Lung (tissue), 12 donors: Measurements from ENCODE around the gene KCNJ4. TPM values are rescaled to one million over a fixed set of nuclear protein-coding genes. Genes with fewer than 3 reads are reported as not detected.
"Not testable (repeated sequence)": the region's sequence is repeated elsewhere in the genome, so short reads cannot be mapped to it uniquely, and the experiment has no call there.

Experiments used
- ATAC-seq: fragments of 200-7000 bp; cut with Tn5 transposase; one replicate; pipeline ENCODE4 v1.9.1; 2020; ENCODE audit warnings: moderate number of reproducible peaks; ENCODE audit not compliant: insufficient read depth, low FRiP score
- DNase-seq, 3 donors: peaks; one replicate each; pipeline ENCODE4 v3.0.0-alpha.2; 2013 to 2017
- H3K27ac ChIP-seq, 2 donors: one replicate each; pipeline ENCODE4 v1.5.1; 2013; ENCODE audit warnings: mild to moderate bottlenecking in 2 of 2, moderate library complexity in 2 of 2, control low read depth in 1 of 2, inconsistent platforms in 1 of 2, low read depth in 1 of 2, low read length in 1 of 2
- H3K27me3 ChIP-seq, 3 donors: one replicate each; pipeline ENCODE4 v1.5.1; 2013; ENCODE audit warnings: low read length in 2 of 3; ENCODE audit not compliant: control insufficient read depth in 3 of 3, insufficient read depth in 3 of 3
- H3K36me3 ChIP-seq, 4 donors: one replicate each; pipeline ENCODE4 v1.5.1; 2013; ENCODE audit warnings: low read length in 4 of 4, mild to moderate bottlenecking in 1 of 4, moderate library complexity in 1 of 4; ENCODE audit not compliant: control insufficient read depth in 4 of 4, insufficient read depth in 4 of 4
- H3K4me1 ChIP-seq, 5 donors: one replicate each; pipeline ENCODE4 v1.5.1; 2013; ENCODE audit warnings: low read length in 5 of 5, mild to moderate bottlenecking in 2 of 5, moderate library complexity in 1 of 5; ENCODE audit not compliant: control insufficient read depth in 5 of 5, insufficient read depth in 5 of 5
- H3K4me3 ChIP-seq: one replicate; pipeline ENCODE4 v1.5.1; 2013; ENCODE audit warnings: mild to moderate bottlenecking, control low read depth, moderate library complexity
- H3K9ac ChIP-seq, 2 donors: one replicate each; pipeline ENCODE4 v1.5.1; 2013; ENCODE audit warnings: low read length in 2 of 2, control low read depth in 1 of 2; ENCODE audit not compliant: insufficient read depth in 1 of 2
- H3K9me3 ChIP-seq, 4 donors: one replicate each; pipeline ENCODE4 v1.5.1; 2013; ENCODE audit warnings: low read length in 3 of 4, mild to moderate bottlenecking in 1 of 4, moderate library complexity in 1 of 4; ENCODE audit not compliant: control insufficient read depth in 4 of 4, insufficient read depth in 3 of 4
- CTCF ChIP-seq: IDR thresholded peaks from 2 replicates; pipeline ENCODE4 v1.5.1; 2012; ENCODE audit warnings: mild to moderate bottlenecking; ENCODE audit errors: control extremely low read depth, extremely low read depth
- WGBS, 2 donors: extraction: QIAGEN DNeasy Blood & Tissue Kit; methylation state at CpG; one replicate each; pipeline ENCODE4 v1.1.7; 2013; 5-methylcytosine and 5-hydroxymethylcytosine counted together
- polyA plus RNA-seq, 2 donors: library from polyadenylated mRNA; stranded (reverse); fragments of 200-250 nt; gene quantifications; one replicate each; pipeline ENCODE4 v1.2.1, GENCODE V29; 2013
- total RNA-seq, 2 donors: library from RNA; depleted of rRNA in 1 of 2; stranded (reverse); fragments of >200 nt in 1 of 2; gene quantifications; one replicate each; pipeline ENCODE4 v1.2.1, GENCODE V29; 2014 to 2021
- donor health status: control.
- donor health status: control.
- donor health status: Bipolar disorder and iron deficiency.
- donor health status: healthy.
- donor health status: DM: yes; HTN: yes; CAD: no.

KCNJ4 gene
- total and polyA plus RNA-seq, 4 donors = not detected

GRCh38 chr22:38389428-38389818 lies 65.6 kb downstream of the KCNJ4 start:
- H3K4me1 ChIP-seq, H3K9me3 ChIP-seq, H3K4me3 ChIP-seq, H3K36me3 ChIP-seq, ATAC-seq, H3K27ac ChIP-seq, H3K9ac ChIP-seq, H3K27me3 ChIP-seq, DNase-seq: not testable (repeated sequence)
- 65 to 74% methylated on average over 4 of the region's 4 CpGs for WGBS, 2 donors

- not testable (repeated sequence) for H3K36me3 ChIP-seq, ATAC-seq, H3K9me3 ChIP-seq, H3K27me3 ChIP-seq, H3K27ac ChIP-seq, H3K4me3 ChIP-seq, H3K9ac ChIP-seq, H3K4me1 ChIP-seq
- peak in 2 of 3 donors; percentile 45 to 58 for DNase-seq
- WGBS, 2 donors = 79 to 85% methylated on average over 6 of the region's 6 CpGs
These were observed 66.2 kb downstream of the KCNJ4 start for GRCh38 chr22:38388506-38389427.

- DNase-seq = peak in 1 of 3 donors; percentile 12
- H3K36me3 ChIP-seq, H3K4me3 ChIP-seq, ATAC-seq, H3K9me3 ChIP-seq, H3K9ac ChIP-seq, H3K4me1 ChIP-seq, H3K27me3 ChIP-seq: not testable (repeated sequence)
- peak overlapping the region in 1 of 2 donors; percentile 66 for H3K27ac ChIP-seq
- 40 to 59% methylated on average over 5 of the region's 5 CpGs for WGBS, 2 donors
These were observed 68.1 kb downstream of the KCNJ4 start for GRCh38 chr22:38386918-38387317.

GRCh38 chr22:38383417-38383816 lies 71.6 kb downstream of the KCNJ4 start:
- no peak for TF ChIP-seq CTCF
- H3K27me3 ChIP-seq = no peaks in the 10 kb centered on the region

GRCh38 chr22:38381371-38381770 lies 73.6 kb downstream of the KCNJ4 start:
- not testable (repeated sequence) for H3K27me3 ChIP-seq, DNase-seq, H3K36me3 ChIP-seq, ATAC-seq, H3K4me3 ChIP-seq, H3K27ac ChIP-seq, H3K9ac ChIP-seq, H3K4me1 ChIP-seq, H3K9me3 ChIP-seq
- WGBS, 2 donors = 65 to 72% methylated on average over 3 of the region's 3 CpGs

More at GRCh38 chr22:38383417-38383816, 71.6 kb downstream of the KCNJ4 start:
- no peak overlapping the region for H3K27ac ChIP-seq
- H3K4me1 ChIP-seq = peaks cover 0 to 5% (median 2%) of the 10 kb centered on the region in 5 donors
- H3K9ac ChIP-seq = peak overlapping the region in 1 of 2 donors; percentile 1
- H3K36me3 ChIP-seq = peaks cover 0 to 4% (median 1%) of the 10 kb centered on the region in 4 donors
- no peak overlapping the region for H3K4me3 ChIP-seq
- WGBS, 2 donors = 88 to 89% methylated on average over 2 of the region's 2 CpGs
- peak in 2 of 3 donors; percentile 22 to 25 for DNase-seq
- H3K9me3 ChIP-seq = no peaks in the 10 kb centered on the region
- no peak for ATAC-seq

Other genes starting within 250 kb of the KCNJ4 start
- 10 to 100 TPM; 39.9 to 82.4 TPM for gene TMEM184B, start 182.2 kb downstream of the KCNJ4 start, total RNA-seq
- 10 to 100 TPM; 26.3 to 39.9 TPM for gene TMEM184B, start 182.2 kb downstream of the KCNJ4 start, polyA plus RNA-seq
- gene CSNK1E, start 137.8 kb downstream of the KCNJ4 start, total RNA-seq = 100 to 1,000 TPM; 118 to 121 TPM
- 100 to 1,000 TPM in 1 of 2 donors, 10 to 100 TPM in 1; 87.2 to 106 TPM for gene CSNK1E, start 137.8 kb downstream of the KCNJ4 start, polyA plus RNA-seq
- 10 to 100 TPM in 1 of 2 donors, 1 to 10 TPM in 1; 4.4 to 16.4 TPM for gene KDELR3, start 12.9 kb upstream of the KCNJ4 start, total RNA-seq
- gene KDELR3, start 12.9 kb upstream of the KCNJ4 start, polyA plus RNA-seq = 1 to 10 TPM; 8.2 to 9.3 TPM
- gene DDX17, start 51.1 kb upstream of the KCNJ4 start, total RNA-seq = 1,000 to 10,000 TPM in 1 of 2 donors, 100 to 1,000 TPM in 1; 373 to 1,771 TPM
- 100 to 1,000 TPM; 141 to 151 TPM for gene DDX17, start 51.1 kb upstream of the KCNJ4 start, polyA plus RNA-seq
- gene DMC1, start 115.0 kb upstream of the KCNJ4 start, total RNA-seq = 1 to 10 TPM; 1.1 to 2.7 TPM
- 1 to 10 TPM in 1 of 2 donors, under 1 TPM in 1; 0.24 to 2.5 TPM for gene DMC1, start 115.0 kb upstream of the KCNJ4 start, polyA plus RNA-seq
- 10 to 100 TPM in 1 of 2 donors, 1 to 10 TPM in 1; 9.9 to 10.0 TPM for gene FAM227A, start 201.2 kb upstream of the KCNJ4 start, total RNA-seq
- gene FAM227A, start 201.2 kb upstream of the KCNJ4 start, polyA plus RNA-seq = 1 to 10 TPM; 1.1 to 2.1 TPM
- gene CBY1, start 201.4 kb upstream of the KCNJ4 start, total RNA-seq = 10 to 100 TPM; 25.9 to 32.4 TPM
- gene CBY1, start 201.4 kb upstream of the KCNJ4 start, polyA plus RNA-seq = 10 to 100 TPM; 24.8 to 49.0 TPM
- gene TOMM22, start 226.8 kb upstream of the KCNJ4 start, total RNA-seq = 10 to 100 TPM; 27.3 to 57.7 TPM
- gene TOMM22, start 226.8 kb upstream of the KCNJ4 start, polyA plus RNA-seq = 10 to 100 TPM; 25.6 to 31.1 TPM
- 10 to 100 TPM; 38.2 to 64.0 TPM for gene JOSD1, start 245.7 kb upstream of the KCNJ4 start, total RNA-seq
- gene JOSD1, start 245.7 kb upstream of the KCNJ4 start, polyA plus RNA-seq = 10 to 100 TPM; 17.8 to 49.4 TPM